GM19023 (cell line): ENCODE data around the gene STAU1.
"Not testable (repeated sequence)": the region's sequence is repeated elsewhere in the genome, so short reads cannot be mapped to it uniquely, and the experiment has no call there.

Experiments
- ATAC-seq: cut with Tn5 transposase; IDR thresholded peaks from one replicate; pipeline ENCODE4 v1.9.1; 2021; ENCODE audit warnings: mild to moderate bottlenecking, moderate library complexity; ENCODE audit not compliant: unreplicated experiment

STAU1 gene, protein sequence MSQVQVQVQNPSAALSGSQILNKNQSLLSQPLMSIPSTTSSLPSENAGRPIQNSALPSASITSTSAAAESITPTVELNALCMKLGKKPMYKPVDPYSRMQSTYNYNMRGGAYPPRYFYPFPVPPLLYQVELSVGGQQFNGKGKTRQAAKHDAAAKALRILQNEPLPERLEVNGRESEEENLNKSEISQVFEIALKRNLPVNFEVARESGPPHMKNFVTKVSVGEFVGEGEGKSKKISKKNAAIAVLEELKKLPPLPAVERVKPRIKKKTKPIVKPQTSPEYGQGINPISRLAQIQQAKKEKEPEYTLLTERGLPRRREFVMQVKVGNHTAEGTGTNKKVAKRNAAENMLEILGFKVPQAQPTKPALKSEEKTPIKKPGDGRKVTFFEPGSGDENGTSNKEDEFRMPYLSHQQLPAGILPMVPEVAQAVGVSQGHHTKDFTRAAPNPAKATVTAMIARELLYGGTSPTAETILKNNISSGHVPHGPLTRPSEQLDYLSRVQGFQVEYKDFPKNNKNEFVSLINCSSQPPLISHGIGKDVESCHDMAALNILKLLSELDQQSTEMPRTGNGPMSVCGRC

DNA sequence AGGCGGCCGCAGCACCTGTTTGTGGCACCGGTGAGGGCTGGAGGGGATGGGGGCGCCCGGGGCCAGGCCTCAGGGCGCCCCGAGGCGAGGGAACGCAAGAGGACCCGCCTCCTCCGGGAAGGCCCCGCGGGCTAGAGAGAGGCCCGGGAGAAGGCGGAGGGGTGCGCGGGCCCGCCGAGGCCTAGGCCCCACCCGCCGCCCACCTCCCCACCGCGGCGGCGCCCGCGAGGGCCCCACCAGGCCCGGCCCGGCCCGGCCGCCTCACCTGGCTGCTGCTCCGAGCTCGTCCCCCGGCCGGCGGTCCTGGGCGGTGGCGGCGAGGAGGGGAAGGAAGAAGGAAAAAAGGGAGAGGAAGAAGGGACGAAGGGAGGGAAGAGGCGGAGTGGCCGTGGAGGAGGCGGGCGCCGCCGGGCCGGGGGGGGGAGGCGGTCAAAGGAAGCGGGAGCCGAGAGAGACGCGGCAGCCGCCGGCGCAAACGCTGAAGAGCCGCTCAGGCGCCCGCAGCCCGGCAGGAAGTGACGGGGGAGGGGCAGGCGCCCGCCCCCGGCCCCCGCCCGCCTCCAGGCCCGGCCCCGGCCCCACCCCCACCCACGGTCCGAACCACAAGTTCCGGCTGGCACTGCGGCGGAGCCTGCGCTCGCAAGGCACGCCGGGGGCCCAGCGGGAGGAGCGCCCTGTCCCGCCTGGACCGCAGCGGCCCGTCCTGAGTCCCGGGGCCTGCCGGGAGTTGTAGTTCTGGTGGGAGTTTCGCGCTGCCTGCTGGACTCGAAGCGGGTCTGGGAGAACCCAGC, at the start of gene STAU1:
STAU1 (minus strand) TSS at position 484 of the 791 bp plus-strand sequence. CDS start 22,133 bp downstream, outside the sequence.
- peak; percentile 85 for ATAC-seq

DNA sequence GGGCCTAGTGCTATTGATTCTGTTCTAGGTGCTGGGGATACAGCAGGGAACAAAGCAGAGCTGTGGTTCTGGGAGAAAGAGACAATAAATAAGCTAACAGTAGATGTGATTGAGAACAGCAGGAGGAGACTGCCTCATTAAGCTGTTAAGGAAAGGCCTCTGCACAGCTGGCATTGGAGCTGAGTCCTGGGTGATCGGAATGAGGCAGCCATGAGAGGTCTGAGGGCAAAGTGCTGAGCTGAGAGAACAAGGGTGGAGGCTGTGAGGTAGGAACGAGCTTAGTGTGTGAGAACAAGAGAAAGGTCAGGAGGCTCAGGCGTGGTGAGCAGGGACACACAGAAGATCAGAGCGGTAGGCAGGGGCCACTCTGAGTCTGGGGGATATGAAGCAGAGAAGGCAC, 49.4 kb upstream of the STAU1 start:
- no peak for ATAC-seq

DNA sequence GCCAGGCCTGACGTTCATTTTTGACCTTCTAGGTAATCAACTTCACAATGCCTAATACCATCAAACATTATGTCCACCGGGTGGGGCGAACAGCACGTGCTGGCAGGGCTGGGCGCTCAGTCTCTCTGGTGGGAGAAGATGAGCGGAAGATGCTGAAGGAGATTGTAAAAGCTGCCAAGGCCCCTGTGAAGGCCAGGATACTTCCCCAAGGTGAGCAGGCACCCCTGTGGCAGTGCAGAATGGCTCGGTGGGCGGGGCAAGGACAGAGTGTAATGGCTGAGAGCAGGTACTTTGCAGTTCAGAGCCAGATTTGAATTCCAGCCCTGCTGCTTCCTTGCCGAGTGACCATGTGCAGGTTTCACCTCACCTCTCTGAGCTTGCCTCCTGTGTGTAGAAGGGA, 48.2 kb upstream of the STAU1 start:
- no peak for ATAC-seq

DNA sequence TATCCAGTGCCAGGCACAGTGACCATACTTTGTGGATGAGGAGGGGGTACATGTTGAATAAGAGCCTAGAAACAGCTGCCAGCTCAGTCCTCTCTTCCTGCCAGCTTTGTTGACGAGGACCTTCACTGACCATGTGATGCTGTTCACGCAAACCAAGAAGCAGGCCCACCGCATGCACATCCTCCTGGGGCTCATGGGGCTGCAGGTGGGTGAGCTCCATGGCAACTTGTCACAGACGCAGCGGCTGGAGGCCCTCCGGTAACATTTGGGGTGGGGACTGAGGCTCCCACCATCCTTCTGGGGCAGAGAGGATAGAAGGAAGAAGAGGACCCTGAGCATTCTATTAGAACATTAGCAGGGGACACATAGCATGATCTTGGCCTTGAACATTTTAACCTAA, 46.7 kb upstream of the STAU1 start:
- no peak for ATAC-seq

DNA sequence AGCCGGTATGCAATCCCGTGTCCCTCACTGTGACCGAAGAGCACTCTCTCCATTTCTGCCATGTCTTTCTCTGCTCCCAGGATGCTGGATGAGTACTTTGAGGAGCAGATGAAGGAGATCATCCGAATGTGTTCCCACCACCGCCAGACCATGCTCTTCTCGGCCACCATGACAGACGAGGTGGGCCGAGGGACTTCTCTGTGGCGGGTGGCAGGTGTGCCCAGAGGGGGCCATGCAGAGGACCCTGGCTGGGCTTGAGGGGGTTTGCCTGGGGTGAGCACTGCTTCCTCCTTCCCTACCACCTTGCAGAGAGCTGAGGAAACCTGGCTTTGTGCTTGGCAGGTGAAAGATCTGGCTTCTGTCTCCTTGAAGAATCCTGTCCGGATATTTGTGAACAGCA, 45.1 kb upstream of the STAU1 start:
- no peak for ATAC-seq

DNA sequence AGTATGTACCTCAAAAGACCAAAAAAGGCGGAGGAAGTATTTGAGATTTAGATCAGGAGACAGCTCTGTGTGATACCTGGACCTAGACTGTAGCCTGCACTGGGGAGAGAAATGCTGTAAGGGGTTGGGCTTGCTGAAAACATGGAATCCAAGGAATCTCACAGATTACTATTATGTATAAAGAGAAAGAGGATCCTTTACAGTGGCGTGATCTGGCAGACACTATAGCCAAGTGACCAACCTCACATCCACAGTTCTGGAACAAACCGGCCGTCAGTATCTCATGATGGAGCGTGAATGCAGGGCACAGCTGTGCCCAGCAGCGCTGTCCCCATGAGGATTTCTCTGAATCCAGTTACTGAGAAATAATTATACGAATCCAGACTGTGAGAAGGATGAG, 43.3 kb upstream of the STAU1 start:
- no peak for ATAC-seq

DNA sequence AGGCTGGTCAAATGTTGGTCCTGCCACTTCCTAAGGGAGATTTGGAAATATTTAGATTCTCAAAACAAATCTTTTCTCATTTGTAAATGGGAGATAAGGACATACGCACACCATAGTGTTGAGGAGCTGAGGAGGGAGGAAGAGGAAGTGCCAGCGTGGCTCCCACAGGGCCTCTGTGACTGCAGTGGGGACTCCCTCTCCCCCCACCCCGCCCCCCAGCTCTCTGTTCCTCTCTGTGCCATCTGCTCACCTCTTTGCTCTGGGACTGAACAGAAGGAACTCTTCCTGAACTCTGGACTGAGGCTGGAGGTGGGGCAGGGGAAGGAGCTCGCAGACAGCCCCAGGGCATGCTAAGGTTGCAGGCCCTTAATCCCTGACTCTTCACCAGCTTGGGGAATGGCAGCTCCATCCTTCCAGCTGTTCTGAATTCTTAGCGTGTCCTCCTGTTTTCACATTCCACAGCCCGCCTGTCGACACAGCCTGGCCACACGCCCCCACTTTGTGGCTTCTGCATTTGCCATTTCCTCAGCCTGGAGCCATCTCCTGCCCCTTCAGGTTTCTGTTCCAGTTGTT, 42.5 kb upstream of the STAU1 start:
- ATAC-seq = no peak

DNA sequence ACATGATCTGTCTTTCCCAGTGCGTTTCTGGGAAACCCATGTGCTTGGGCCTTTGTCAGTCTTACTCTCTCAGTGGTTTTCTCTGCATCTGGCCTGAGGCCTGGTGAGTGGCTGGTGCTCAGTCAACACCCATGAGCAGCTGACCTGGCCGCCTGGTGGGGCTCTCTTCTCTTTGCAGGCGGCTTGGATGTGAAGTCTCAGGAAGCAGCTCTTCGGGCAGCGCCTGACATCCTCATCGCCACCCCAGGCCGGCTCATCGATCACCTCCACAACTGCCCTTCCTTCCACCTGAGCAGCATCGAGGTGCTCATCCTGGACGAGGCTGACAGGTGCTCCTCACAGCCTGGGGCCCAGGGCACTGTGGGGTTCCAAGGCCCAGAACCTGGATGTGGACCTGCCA, 41.9 kb upstream of the STAU1 start:
- no peak for ATAC-seq

DNA sequence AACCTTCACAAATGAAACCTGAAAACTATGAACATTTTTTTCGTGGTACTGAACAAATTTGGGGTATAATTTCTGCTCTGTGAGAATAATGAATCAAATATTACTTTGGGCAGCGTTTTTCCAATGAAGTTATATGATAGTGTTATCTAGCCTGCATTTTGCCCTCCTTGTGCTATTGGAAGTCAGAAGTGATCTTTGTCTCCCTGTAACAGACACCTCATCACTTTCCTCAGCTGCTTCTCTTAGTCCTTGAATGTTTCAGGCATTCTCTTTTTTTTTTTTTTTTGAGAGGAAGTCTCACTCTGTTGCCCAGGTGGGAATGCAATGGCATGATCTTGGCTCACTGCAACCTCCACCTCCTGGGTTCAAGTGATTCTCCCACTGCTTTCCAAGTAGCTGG, 41.2 kb upstream of the STAU1 start:
- ATAC-seq = no peak

DNA sequence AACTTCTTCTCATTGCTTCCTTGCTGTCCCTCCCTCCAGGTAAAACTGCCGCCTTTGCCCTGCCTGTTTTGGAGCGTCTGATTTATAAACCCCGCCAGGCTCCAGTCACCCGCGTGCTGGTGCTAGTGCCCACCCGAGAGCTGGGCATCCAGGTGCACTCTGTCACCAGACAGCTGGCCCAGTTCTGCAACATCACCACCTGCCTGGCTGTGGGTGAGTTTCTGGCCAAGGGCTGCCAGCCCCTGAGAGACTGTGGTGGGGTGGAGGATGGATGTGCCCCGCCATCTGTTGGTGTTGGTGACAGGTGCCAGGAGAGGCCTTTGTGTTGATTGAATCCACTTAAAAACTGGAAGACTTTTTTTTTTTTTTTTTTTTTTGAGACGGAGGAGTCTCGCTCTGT, 40.5 kb upstream of the STAU1 start:
- ATAC-seq = no peak

DNA sequence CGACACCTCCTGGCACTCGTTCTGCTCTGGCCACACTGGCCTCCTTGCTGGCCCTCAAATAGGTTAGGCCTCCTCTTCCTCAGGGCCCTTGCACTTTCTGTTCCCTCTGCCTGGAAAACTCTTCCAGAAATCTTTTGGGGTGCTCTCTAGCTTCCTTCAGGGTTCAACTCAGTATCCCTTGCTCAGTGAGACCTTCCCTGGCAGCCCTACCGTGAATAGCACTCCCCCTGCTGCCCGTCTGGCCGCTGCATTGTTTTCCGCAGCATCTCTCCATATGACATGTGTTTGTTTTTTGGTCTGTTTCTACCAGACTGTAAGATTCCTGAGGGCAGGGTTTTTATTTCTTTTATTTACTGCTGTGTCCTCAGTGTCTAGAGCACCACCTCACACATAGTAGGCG, 37.8 kb upstream of the STAU1 start:
- no peak for ATAC-seq

DNA sequence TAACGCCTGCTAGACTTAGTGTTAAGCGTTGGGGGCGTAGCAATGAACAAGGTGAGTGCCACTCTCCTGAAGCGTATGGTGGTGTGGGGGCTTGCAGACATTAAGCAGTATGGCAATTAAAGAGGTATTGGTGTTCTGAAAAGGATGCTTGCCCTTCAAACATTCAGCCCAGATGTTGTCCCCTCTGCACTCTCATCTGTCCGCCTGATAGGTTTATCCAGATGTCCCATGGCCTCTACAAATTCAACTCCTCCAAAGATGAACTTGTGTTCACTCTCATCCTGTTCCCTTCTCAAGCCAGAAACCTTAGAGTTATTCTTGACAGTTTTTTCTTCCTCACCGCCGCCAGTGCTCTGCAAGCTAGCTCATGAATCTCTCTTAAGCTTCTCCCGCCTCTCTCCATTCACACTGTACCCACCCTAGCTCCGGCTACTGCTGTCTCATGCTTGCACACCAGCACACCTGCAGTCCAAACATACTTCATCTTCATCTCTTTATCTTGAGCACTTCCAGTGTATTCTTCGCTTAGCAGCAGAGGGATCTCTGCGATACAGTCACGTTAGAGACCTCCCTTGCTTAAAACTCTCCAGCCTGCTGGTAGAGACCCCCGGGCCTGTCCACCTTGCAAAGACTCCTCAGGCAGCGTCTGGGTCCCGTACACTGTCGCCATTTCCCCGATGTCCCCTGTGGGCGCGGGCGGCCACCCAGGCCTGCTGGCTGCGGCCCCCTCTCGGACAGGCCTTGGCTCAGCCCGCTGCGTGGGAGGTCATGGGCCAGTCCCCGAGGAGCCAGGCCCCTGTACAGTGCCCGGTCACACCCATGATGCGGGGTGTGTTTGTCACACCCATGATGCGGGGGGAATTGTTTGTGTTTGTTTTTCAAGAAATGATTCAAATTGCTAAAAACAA, 32.0 kb upstream of the STAU1 start:
- no peak for ATAC-seq

DNA sequence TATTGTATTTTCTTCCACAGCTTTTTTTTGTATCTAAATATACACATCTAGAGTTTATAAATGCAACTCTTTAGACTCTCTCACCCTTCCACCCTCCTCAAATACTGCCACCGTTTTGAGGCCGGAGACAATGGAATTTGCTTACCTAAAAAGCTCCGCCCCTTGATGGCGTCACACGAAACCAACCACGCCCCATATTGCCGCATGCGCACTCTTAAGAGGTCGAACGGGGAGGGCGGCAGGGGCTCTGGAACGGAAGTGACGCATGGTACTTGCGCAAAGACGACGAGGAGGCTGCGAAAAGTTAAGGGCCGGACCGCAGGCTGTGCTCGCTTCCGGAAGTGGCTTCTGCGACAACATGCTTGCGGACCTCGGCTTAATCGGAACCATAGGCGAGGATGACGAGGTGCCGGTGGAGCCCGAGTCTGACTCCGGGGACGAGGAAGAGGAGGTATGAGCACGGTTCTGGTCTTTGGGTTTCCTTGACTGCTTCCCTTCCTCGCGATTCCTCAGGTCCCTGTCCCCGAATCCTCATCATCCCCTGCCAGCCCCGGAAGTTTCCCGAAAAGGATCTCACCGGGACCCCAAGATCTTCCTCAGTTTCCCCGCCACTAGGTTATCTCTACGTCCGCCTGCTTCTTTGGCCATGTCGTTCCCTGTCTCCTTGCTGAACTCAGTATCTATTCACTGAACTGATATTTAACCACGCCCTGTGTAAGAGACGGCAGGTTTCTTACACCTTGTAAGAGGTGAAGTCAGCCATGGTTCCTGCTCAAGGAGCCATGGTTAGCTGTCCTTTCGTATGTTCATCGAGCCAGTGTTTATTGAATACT, 31.2 kb upstream of the STAU1 start, which contains the start of gene DDX27:
DDX27 (plus strand) TSS at position 326 of the 833 bp plus-strand sequence; CDS start at position 359, 33 bp downstream.
- peak; percentile 94 for ATAC-seq

DNA sequence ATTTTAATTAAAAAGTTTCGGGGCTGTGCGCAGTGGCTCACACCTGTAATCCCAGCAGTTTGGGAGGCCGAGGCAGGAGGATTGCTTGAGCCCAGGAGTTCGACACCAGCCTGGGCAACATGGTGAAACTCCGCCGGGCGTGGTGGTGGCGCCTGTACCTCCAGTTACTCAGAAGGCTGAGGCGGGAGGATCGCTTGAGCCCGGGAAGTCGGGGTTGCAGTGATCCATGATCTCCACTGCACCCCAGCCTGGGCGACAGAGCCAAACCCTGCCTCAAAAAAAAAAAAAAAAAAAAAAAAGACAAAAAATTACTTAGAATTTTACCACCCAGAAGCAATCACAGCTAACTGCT, 30.6 kb upstream of the STAU1 start:
- ATAC-seq = not testable (repeated sequence)

DNA sequence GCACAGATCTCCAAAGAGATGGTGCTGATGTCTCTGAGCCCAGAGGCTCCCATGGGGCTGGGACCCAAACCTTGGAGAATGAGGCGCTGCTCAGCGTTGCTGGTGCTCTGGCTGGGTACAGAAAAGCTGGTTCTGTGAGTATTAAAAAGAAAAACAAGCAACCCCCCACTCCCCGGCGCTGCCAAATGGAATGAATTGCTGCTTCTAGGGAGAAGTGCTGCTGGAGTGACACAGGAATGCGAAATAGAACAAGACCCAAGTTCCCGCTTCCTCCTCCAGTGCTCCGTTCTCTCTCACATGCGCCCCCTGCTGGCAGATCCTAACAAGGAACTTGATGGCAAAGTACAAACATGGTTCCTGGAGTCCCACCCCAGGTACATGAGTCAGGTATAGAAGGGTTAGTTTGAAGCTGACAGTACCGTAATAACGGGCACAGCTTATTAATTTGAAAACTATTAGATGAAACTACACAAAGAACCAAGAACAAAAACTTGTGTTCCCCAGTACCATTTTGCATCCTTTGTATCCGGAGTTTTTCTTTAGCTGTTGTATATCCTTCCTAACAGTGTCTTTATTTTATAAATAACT, 29.0 kb upstream of the STAU1 start:
- ATAC-seq = no peak

DNA sequence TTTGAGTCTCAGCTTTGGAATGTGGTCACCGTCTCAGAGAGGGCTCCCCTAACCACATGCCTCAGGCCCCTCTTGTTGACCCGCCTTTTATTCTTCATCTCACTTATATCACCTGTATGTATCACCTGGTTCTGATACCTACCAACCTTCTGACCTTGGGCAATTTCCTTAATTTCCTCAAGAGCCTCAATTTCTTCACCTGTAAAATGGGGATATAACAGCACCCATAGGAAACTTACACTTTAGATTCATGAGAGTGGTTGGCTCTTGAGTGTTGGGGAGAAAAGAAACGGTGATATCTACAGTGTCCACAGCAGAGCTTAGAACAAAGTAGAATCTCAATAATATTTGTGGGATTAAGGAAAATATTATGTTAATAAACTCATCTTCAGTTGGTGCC, 27.1 kb upstream of the STAU1 start:
- no peak for ATAC-seq

DNA sequence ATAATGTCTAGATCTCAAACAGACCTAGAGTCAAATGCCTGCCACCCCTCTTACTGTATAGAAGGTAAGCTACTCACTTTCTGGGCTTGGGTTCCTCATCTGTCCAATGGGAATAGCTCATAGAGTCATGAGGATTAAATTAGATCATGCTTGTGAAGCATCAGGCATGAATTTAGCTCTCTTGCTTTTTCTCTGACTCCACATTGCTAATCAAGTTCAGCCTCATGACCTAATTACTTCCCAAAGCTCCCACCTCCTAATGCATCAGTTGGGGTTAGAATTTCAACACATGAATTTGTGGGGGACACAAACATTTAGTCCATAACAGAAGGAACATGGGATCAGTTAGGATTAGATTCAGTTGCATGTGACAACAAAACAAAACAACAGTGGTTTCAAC, 26.4 kb upstream of the STAU1 start:
- ATAC-seq = no peak

DNA sequence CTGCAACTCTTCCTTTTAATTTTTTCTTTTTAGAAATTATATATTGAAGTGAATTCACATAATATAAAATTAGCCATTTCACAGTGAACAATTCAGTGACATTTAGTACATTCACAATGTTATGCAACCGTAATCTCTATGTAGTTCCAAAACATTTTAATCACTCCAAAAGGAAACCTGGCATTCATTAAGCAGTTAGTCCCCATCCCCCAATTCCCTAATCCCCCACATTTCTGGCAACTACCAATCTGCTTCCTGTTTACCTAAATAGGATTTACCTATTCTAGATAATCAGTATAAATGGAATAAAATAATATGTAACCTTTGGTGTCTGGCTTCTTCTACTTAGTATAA, 22.6 kb upstream of the STAU1 start:
- no peak for ATAC-seq

DNA sequence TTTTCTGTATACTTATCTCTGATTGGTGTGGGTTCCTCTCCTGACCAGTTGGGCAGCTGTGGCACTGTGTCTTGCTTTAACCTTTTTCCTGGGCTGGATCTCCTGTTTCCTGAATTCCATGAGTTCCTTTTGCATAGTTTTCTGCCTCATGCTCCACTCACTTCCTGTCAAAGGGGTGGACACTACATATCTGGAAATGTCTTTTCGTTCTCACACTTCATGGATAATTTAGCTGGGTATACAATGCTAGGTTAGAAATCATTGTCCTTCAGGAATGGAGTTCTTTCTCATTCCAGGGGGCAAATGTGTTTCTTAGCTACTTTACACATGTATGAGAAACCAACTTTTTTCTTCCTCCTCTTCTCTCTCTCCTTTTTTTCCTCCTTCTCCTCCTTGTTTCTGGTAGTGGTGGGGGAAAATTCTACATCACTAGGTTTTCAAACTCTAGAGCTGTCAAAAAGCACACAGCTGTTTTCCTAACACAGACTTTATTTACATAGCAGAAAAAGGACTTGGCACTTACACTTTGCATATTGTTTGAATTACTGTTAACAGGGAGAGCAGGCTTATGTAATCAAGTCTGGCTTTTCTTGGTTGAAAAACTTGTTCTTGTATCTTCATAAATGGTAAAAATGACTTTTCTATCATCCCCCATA, 22.1 kb upstream of the STAU1 start:
- ATAC-seq = no peak
